Cardiac fibroblast (primary cell): ENCODE measurements around the gene MOB4.

Source experiments
- DNase-seq, 2 donors: peaks; one replicate each; pipeline versions ENCODE4 v3.0.0 to v3.0.0-alpha.2; 2010; ENCODE audit warnings: low read depth in 2 of 2
- H3K4me3 ChIP-seq, 2 donors: replicated peaks in 1 of 2; 1 replicate in 1 of 2; 2 replicates in 1 of 2; pipeline ENCODE4 v1.5.1; 2011; ENCODE audit warnings: low read depth in 2 of 2, low read length in 2 of 2, mild to moderate bottlenecking in 2 of 2, moderate library complexity in 1 of 2
- TF ChIP-seq, protein P1 (sequence below): IDR thresholded peaks from one replicate; pipeline ENCODE4 v1.5.1; 2011; ENCODE audit warnings: low read depth, mild to moderate bottlenecking, low read length, inconsistent platforms

MOB4 gene

DNA sequence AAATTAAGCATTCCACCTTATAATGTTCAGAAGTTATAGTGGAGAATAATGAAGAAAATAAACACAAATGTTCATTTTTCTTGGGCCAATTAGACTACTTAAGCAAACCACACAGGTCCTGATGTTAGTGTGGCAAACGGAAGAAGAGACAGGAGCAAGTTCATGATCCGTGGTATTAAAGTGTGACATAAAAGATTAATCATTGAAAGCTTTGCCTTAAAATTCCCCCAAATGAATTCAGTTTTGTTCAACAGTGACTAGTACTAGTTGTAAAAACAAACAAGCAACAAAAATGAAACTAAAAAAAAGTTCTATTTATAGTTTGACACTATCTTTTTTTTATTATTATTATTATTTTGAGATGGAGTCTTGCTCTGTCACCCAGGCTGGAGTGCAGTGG, 85.9 kb downstream of the MOB4 start:
- TF ChIP-seq, protein P1, sequence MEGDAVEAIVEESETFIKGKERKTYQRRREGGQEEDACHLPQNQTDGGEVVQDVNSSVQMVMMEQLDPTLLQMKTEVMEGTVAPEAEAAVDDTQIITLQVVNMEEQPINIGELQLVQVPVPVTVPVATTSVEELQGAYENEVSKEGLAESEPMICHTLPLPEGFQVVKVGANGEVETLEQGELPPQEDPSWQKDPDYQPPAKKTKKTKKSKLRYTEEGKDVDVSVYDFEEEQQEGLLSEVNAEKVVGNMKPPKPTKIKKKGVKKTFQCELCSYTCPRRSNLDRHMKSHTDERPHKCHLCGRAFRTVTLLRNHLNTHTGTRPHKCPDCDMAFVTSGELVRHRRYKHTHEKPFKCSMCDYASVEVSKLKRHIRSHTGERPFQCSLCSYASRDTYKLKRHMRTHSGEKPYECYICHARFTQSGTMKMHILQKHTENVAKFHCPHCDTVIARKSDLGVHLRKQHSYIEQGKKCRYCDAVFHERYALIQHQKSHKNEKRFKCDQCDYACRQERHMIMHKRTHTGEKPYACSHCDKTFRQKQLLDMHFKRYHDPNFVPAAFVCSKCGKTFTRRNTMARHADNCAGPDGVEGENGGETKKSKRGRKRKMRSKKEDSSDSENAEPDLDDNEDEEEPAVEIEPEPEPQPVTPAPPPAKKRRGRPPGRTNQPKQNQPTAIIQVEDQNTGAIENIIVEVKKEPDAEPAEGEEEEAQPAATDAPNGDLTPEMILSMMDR, result no peak

More for the DNA sequence above, 85.9 kb downstream of the MOB4 start:
- no peak overlapping the region for H3K4me3 ChIP-seq
- no peak for DNase-seq
